GM21447 (cell line): ENCODE measurements around the gene PPP1R14D.
A peak's percentile ranks its signal among the peaks of the same experiment; 100 is the strongest.
"Not testable (repeated sequence)": the region's sequence is repeated elsewhere in the genome, so short reads cannot be mapped to it uniquely, and the experiment has no call there.

Experiments used
- ATAC-seq: cut with Tn5 transposase; IDR thresholded peaks from one replicate; pipeline ENCODE4 v1.9.1; 2021; ENCODE audit not compliant: unreplicated experiment

PPP1R14D gene

GRCh38 chr15:40828447-40829036, at the start of gene PPP1R14D:
Gene PPP1R14D (minus strand): TSS chr15:40828708. CDS start chr15:40828641, 67 bp downstream.
- ATAC-seq = no peak

DNA sequence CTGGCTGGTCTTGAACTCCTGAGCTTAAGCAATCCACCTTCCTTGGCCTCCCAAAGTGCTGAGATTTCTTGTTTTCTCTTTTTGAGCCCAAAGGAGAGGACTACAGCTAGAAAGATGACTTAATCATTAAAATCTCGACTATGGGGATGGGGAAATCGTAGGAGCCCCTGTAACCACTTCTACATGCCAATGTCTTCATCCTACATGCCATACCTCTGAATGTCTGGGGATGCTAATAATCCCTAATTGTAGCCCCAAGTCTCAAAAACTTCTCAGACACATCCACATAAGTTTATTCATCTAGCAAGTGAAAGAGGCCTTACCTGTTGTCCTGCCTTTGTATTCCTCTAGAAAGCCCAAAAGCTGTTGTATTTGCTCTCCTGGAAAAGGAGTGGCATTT, 49.2 kb upstream of the PPP1R14D start:
- no peak for ATAC-seq

- no peak for ATAC-seq
These were observed 47.7 kb upstream of the PPP1R14D start for GRCh38 chr15:40875991-40876730.

- ATAC-seq = peak; percentile 48
These were observed 45.4 kb upstream of the PPP1R14D start, which contains the start of gene RHOV for GRCh38 chr15:40873694-40874561. Gene RHOV (minus strand): TSS chr15:40874234. CDS start chr15:40874139, 95 bp downstream.

GRCh38 chr15:40872791-40873693, 44.5 kb upstream of the PPP1R14D start:
- ATAC-seq = no peak

DNA sequence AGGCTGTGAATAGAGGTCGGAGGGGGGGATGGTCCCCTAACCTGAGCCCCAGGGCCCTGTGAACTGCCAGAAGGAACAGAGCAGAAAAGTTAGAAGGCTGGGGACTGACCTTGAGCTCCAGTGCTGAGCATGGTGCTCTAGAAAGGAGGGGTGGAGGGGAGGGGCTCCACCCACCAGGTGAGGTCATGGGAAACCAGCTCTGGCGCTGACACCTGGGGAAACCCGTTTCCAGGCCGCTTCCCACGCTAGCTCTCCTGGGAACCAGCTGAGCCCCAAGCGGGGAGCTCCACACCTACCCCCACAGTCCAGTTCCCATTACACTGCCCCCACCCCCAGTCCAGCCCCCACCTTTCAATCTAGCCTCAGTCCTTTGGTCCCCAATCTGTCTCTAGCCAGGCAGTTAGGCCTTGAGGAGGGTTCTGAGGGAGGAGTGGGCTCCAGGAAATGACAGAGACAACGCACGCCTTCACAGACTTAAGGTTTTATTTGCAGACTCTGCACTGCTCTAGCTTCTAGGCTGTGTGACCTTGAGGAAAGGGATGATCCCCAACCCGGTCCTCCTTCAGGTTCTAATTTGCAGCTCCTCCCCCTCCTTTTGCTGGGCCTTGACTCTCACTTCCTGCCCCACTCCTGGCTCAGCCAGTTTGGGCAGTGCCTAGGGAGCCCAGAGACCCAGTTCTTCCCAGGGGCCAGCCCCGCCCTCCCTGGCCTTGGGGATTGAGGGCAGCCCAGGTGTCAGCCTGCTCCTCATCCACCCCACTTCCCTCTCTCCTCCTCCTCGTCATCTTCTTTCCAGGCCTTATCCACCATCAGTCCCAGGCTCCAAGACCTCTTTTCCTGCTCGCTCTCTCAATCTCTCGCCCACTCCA, 43.5 kb upstream of the PPP1R14D start:
- peak; percentile 37 for ATAC-seq

GRCh38 chr15:40870716-40871115, 42.2 kb upstream of the PPP1R14D start:
- ATAC-seq = no peak

GRCh38 chr15:40869686-40870085, 41.2 kb upstream of the PPP1R14D start:
- ATAC-seq = no peak

- no peak for ATAC-seq
These were observed 38.7 kb upstream of the PPP1R14D start for GRCh38 chr15:40867199-40867598.

DNA sequence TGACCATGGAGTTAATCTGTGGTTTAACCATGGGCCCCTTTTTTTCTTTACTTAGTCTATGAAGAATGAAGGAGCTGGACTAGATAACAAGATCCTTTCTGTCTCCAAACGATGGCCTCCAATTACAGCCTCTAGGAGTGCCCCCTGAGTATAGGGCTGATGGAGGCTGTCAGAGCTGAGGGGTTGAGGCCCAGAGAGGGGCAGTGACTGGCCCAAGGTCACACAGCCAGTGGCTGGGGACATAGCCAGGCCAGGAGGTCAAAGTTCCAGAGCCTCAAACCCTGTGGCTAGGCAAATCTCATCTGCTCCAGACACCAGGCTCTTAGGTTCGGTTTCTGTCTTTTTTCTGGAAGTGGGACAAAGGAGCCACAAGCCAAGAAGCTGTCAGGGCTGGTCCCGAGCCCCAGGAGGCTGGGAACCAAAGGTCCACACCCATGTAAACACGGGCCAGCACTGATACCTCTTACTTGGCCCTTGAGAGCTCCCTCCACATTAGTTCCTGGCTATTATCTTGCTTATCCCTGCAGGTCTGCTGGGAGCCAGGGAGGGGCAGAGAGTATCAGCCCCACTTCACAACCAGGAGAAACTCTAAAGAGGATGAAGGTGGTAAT, 35.3 kb upstream of the PPP1R14D start:
- ATAC-seq = no peak

- not testable (repeated sequence) for ATAC-seq
These were observed 32.6 kb upstream of the PPP1R14D start for GRCh38 chr15:40861147-40861546.

DNA sequence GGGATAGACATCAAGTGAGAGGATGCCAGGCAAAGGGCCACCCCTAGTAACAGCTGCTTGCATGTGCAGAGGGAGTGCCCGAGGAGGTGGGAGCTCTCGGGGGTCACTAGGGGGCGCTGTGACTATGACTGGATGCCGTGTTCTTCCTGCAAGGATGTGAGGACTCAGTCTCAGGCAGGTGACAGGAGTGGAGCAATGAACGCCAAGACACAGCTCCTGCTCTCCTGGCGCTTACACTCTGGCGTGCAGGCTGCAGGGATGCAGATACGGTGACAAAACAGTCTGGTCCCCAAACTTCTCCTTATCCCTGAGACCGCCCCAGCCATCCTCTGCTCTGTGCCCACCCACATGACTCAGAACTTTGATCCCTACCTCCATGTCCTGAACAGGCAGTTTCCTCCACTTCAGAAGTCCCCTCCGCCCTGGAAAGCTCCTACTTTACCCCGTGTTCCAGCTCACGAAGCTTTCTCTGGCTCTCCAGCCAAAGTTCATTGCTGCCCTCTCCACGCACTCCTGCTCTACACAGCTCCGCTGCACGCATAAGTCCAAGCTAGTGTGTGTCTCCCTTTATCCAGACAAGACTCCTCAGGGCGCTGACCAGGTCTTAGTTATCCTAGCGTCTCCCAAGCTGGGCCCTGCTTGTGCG, 30.8 kb upstream of the PPP1R14D start:
- no peak for ATAC-seq

DNA sequence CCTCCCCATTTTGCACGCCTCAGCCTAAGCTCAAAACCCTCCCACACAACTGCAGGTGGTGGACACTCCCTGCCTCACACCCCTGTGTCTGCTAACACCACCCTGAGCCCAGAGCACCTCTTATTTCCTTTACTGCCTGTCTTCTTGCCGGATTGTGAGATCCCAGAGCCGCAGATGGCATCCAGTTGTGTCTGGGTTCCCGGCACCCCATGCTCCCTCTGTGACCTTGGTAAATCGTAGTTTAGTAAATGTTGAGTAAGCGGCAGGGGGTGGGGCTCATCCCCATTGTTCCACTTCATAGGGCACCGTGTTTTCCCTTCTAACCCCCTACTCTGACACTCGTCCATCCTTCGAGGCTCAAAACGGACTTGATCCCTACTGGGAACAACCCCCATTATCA, 30.2 kb upstream of the PPP1R14D start:
- ATAC-seq = no peak

- peak; percentile 70 for ATAC-seq
These were observed 29.3 kb upstream of the PPP1R14D start for GRCh38 chr15:40857601-40858341.

DNA sequence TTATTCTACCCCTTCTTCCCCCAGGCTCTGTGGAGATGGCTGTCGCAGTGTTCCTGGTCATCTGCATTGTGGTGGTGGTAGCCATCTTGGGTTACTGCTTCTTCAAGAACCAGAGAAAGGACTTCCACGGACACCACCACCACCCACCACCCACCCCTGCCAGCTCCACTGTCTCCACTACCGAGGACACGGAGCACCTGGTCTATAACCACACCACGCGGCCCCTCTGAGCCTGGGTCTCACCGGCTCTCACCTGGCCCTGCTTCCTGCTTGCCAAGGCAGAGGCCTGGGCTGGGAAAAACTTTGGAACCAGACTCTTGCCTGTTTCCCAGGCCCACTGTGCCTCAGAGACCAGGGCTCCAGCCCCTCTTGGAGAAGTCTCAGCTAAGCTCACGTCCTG, 28.2 kb upstream of the PPP1R14D start:
- no peak for ATAC-seq

GRCh38 chr15:40855706-40856234, 27.3 kb upstream of the PPP1R14D start:
- ATAC-seq = no peak

GRCh38 chr15:40854161-40854560, 25.7 kb upstream of the PPP1R14D start:
- ATAC-seq = no peak
